D341Med (cell line): ENCODE results near the gene HS3ST1.

Source experiments
- DNase-seq: peaks from one replicate; pipeline ENCODE4 v3.0.0; 2012; ENCODE audit warnings: low spot score

The HS3ST1 gene

GRCh38 chr4:11428231-11428898 is at the start of gene HS3ST1:
HS3ST1 (minus strand) TSS chr4:11428894; CDS start chr4:11400005, 28,889 bp downstream.
- no peak for DNase-seq

- no peak for DNase-seq
Observed at GRCh38 chr4:11475871-11476270, 47.2 kb upstream of the HS3ST1 start.

- no peak for DNase-seq
Observed at GRCh38 chr4:11474146-11474545, 45.5 kb upstream of the HS3ST1 start.

GRCh38 chr4:11472535-11472934 is 43.8 kb upstream of the HS3ST1 start:
- no peak for DNase-seq

- DNase-seq, result no peak
Observed at GRCh38 chr4:11471618-11472017, 42.9 kb upstream of the HS3ST1 start.

- no peak for DNase-seq
Observed at GRCh38 chr4:11471046-11471441, 42.4 kb upstream of the HS3ST1 start.

GRCh38 chr4:11470438-11471045 is 41.8 kb upstream of the HS3ST1 start:
- DNase-seq, result no peak

GRCh38 chr4:11469650-11470437 is 41.1 kb upstream of the HS3ST1 start:
- no peak for DNase-seq

GRCh38 chr4:11468901-11469300 is 40.2 kb upstream of the HS3ST1 start:
- DNase-seq, result no peak

- DNase-seq, result no peak
Observed at GRCh38 chr4:11467931-11468330, 39.2 kb upstream of the HS3ST1 start.

- DNase-seq, result no peak
Observed at GRCh38 chr4:11463707-11464106, 35.0 kb upstream of the HS3ST1 start.

GRCh38 chr4:11456401-11456800 is 27.7 kb upstream of the HS3ST1 start:
- DNase-seq, result no peak

GRCh38 chr4:11455201-11455835 is 26.6 kb upstream of the HS3ST1 start:
- no peak for DNase-seq

- no peak for DNase-seq
Observed at GRCh38 chr4:11451716-11452115, 23.0 kb upstream of the HS3ST1 start.

- no peak for DNase-seq
Observed at GRCh38 chr4:11446155-11446811, 17.6 kb upstream of the HS3ST1 start.

- no peak for DNase-seq
Observed at GRCh38 chr4:11441194-11441556, 12.5 kb upstream of the HS3ST1 start.

- no peak for DNase-seq
Observed at GRCh38 chr4:11440481-11441193, 11.9 kb upstream of the HS3ST1 start.

- no peak for DNase-seq
Observed at GRCh38 chr4:11439836-11440235, 11.1 kb upstream of the HS3ST1 start.

GRCh38 chr4:11438647-11439046 is 10.0 kb upstream of the HS3ST1 start:
- DNase-seq, result no peak

GRCh38 chr4:11436673-11437072 is 8.0 kb upstream of the HS3ST1 start:
- DNase-seq, result no peak

GRCh38 chr4:11436084-11436483 is 7.4 kb upstream of the HS3ST1 start:
- DNase-seq, result no peak

- no peak for DNase-seq
Observed at GRCh38 chr4:11435557-11435956, 6.9 kb upstream of the HS3ST1 start.
